Hematopoietic multipotent progenitor cell treated with erythropoietin and hydrocortisone succinate and interleukin-3 and kit ligand, for 15 days (in vitro differentiated cells): ENCODE data around the gene MYL12A.
A peak's percentile ranks its signal among the peaks of the same experiment; 100 is the strongest.
"Not testable (repeated sequence)": the region's sequence is repeated elsewhere in the genome, so short reads cannot be mapped to it uniquely, and the experiment has no call there.

Experiments
- DNase-seq: peaks from one replicate; pipeline ENCODE4 v3.0.0-alpha.2; 2015; ENCODE audit warnings: low spot score

MYL12A gene

GRCh38 chr18:3255611-3256165 lies 8.1 kb downstream of the MYL12A start:
- DNase-seq = no peak

DNA sequence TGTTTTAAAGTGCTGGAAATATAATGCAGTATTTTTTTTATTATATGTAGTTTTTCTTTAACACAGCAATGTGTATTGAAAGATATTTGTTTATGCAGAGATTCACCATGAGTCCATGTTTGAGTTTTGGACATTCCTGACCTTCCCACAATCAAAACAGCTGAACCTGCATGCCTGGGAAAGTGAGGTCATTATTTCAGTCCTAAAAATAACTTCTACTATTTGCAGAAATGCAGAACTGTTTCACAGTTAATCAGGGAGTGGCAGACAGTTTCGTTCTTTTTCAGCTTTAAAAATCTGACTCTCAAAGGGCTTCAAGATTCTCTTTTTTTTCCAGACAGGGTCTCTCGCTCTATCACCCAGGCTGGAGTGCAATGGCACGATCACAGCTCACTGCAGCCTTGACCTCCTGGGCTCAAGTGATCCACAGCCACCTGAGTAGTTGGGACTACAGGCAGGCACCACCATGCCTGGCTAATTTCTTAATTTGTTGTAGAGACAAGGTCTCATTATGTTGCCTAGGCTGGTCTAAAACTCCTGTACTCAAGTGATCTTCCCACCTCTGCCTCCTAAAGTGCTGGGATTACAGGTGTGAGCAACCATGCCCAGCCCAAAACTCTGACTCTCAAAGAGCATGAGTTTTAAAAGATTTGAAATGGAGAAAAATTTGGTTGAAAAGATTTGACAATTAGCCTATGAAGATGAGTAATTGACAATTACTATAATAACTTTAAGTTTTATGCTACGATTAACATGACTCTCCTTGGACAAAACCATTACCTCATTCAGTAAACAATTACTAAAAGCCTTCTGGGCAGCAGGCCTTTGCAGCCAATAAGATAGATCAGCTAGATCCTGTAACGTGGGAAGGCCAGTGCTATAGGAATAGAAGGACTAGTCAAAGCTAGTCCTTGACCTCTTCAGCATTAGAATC lies 9.4 kb downstream of the MYL12A start:
- no peak for DNase-seq

GRCh38 chr18:3257627-3258120 lies 10.1 kb downstream of the MYL12A start:
- DNase-seq = no peak

DNA sequence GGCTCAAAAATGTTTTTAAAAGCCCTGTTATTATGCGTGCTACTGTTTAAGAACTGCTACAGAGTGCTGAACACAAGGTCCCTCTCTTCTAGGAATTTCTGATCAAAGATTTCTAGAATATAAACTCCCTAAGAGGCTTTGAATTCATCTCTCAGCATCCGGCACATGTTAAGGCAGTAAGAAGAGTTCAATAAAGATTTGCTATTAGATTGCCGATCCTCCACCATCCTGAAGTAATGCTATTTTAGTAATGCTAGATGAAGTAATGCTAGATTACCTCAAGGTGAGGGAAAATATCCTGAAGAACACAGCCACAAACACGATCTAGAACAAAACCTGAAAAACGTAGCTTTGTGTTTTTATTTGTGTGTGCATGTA lies 13.4 kb downstream of the MYL12A start:
- no peak for DNase-seq

DNA sequence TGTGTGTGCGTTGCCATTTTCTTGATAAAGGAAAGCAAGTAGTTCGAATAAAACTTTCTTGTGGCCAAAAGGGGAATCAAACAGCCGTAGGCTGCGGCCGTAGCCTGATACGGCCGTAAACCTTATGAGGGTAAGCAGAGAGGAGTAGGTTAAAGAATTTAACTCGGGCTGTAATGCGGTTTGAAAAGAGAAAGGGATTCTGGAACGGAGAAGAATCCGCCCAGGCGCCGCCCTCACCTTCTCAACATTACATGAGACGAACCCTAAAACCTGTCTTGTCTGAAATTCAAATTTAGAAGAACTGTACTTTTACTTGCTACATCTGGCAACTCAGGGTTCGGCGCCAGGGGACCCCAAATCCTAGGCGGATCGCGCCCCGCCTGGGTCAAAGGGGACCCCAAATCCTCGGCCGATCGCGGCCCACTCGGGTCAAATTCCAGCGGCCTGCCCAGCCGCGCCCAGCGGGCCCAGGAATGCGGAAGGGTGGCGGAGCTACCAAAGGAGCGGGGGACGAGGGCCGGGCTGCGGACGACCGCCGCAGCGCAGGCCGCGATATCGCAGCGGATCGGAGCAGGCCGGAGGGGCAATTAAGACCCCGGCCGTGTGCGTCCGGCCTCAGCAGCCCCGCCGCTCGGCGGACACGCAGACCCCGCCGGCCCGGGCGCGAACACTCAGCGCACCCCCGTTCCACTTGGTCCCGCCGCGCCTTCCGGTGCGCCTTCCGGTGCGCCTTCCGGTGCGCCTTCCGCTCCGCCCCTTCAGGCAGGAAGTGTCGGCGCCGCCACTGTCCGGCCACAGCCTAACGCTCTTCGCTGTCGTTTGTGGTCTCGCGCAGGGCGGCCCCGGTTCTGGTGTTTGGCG lies 14.0 kb downstream of the MYL12A start, which contains the start of gene MYL12B:
Gene MYL12B, plus strand, starts transcription at position 761 of the 861 bp plus-strand sequence. CDS start 10,766 bp downstream, outside the sequence.
- peak; percentile 84 for DNase-seq

- DNase-seq = peak; percentile 34
Observed at GRCh38 chr18:3262234-3263131, 14.9 kb downstream of the MYL12A start.

- no peak for DNase-seq
Observed at GRCh38 chr18:3263132-3263700, 15.6 kb downstream of the MYL12A start.

GRCh38 chr18:3264362-3264761 lies 16.8 kb downstream of the MYL12A start:
- DNase-seq = no peak

DNA sequence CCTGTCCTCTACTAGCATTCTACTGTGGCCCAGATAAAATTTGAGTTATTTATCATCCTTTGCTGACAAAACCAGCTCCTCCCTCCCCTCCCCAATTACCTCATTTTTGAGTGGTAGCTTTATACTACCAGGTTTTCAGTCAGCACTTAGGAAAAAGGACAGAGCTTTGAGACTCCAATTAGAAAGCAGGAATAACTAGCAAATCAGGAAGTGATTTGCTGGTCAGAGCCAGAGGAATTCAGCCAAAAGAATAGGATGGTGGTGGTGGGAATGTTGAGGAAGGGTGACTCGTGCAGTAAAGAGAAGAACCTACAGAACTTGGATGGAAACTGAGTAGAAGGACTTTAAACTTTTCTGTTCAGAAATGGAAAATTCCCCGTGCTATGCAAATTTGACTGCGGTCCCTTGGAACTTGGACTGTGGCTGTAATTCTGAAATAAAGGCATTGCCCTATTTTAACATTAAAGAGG lies 18.0 kb downstream of the MYL12A start:
- no peak for DNase-seq

DNA sequence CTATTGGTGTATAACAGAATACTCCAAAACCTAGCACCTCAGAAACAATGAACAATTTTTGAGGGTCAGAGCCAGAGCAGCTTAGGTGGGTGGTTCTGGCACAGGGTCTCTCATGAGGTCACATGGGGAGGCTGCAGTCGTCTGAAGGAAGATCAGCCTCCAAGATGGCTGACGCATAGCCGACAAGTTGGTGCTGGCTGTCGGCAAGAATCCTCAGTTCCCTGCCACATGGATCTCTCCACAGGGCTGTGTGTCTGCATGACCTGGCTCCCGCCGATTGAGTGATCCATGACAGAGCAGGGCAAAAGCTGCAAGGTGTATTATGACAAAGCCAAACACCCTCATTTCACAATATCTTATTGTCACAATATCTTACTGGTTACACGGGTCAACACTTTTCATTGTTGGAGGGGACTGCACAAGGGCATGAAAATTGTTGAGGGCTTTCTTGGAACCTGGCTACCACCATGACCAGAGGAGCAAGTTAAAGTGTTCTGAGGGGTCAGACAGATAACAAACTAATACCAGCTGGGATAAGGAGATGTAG lies 18.5 kb downstream of the MYL12A start:
- no peak for DNase-seq

DNA sequence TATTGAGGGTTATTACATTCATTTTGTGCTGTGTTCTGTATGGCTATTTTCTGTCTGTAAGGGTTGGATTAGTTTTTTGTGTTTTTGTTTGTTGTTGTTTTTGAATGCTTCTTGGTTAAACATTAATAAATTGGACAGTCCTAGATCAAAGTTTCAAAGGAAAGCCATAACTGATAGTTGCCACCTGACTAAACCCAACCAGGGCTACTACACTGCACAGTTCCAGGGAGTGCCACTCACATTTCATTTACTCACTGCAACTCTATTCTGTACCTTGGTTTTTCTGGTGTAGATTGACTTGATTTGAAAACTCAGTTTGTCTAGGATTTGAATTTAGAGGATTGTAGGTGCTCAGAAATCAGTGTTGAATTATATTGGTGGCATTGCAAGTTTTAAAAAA lies 20.7 kb downstream of the MYL12A start:
- no peak for DNase-seq

- DNase-seq = no peak
Observed at GRCh38 chr18:3269241-3269913, 21.8 kb downstream of the MYL12A start.

DNA sequence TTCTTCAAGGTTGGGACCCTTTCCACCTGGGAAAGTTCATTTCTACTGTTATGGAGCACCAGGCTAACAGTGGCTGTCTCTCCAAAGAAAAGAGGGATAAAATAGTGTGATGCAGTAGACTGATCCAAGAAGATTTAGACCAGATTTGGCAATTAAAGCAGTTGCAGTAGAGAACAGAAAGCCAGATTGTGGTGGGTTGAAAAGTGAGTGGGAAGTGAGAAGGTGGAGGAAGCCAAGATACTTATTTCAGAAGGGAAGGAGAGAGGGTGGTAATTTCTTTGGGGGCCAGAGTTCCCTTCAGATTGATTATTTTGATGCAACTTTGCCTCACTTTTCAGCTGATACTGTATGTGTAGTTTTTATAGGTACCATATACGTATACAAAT lies 22.3 kb downstream of the MYL12A start:
- DNase-seq = no peak

GRCh38 chr18:3273042-3273441 lies 25.4 kb downstream of the MYL12A start:
- DNase-seq = no peak

GRCh38 chr18:3277643-3278213 lies 30.1 kb downstream of the MYL12A start:
- DNase-seq = not testable (repeated sequence)

GRCh38 chr18:3279201-3280185 lies 31.9 kb downstream of the MYL12A start:
- DNase-seq = no peak

GRCh38 chr18:3281456-3282400 lies 34.1 kb downstream of the MYL12A start:
- peak; percentile 88 for DNase-seq
